SK-N-SH (cell line): ENCODE measurements around the gene NUTF2. TPM values are rescaled to one million over a fixed set of nuclear protein-coding genes. Genes with fewer than 3 reads are reported as not detected.
A peak's percentile ranks its signal among the peaks of the same experiment; 100 is the strongest.

Experiments
- CTCF ChIA-PET: fragments of 300-600, 350-600 bp; formaldehyde crosslinking; extraction: SDS; loops from one replicate; lab custom pipeline; 2021; lab: Yijun Ruan, JAX
- POLR2A ChIA-PET: fragments of 350-600 bp; sonication (Branson Sonifier 250); formaldehyde crosslinking; extraction: SDS; loops from one replicate; lab custom pipeline; 2020; ENCODE audit warnings: antibody characterized with exemption, inconsistent platforms; lab: Yijun Ruan, JAX
- DNase-seq: peaks from one replicate; pipeline ENCODE4 v3.0.0; 2012
- H2AFZ ChIP-seq: fragments of 200-600 bp; sonication (generic); 2 replicates; pipeline ENCODE4 v1.8.1; 2016; ENCODE audit warnings: antibody characterized with exemption, mild to moderate bottlenecking, low read depth
- H3F3A ChIP-seq: fragments of 200-600 bp; sonication (generic); replicated peaks from 2 replicates; pipeline ENCODE3; 2016; ENCODE audit warnings: antibody characterized with exemption, mild to moderate bottlenecking; ENCODE audit not compliant: insufficient read depth
- H3K27ac ChIP-seq, 2 experiments: fragments of 200-500 bp in 1 of 2; fragments of 200-600 bp in 1 of 2; sonication (Bioruptor generic) in 1 of 2; sonication (generic), shearing (Covaris generic) in 1 of 2; 2 replicates each; pipeline versions ENCODE4 v1.5.1 to v1.6.1; 2014 to 2016; ENCODE audit warnings: low read depth in 2 of 2, inconsistent platforms in 1 of 2, low read length in 1 of 2, mild to moderate bottlenecking in 1 of 2, mixed read lengths in 1 of 2
- H3K27me3 ChIP-seq: fragments of 200-600 bp; sonication (generic), shearing (Covaris generic); 2 replicates; pipeline ENCODE4 v1.6.1; 2016; ENCODE audit warnings: mixed run types; ENCODE audit not compliant: insufficient read depth
- H3K36me3 ChIP-seq, 2 experiments: fragments of 200-500 bp in 1 of 2; fragments of 200-600 bp in 1 of 2; sonication (Bioruptor generic) in 1 of 2; sonication (generic) in 1 of 2; replicated peaks in 1 of 2; 2 replicates each; pipeline versions ENCODE3 to v1.5.1; 2014 to 2016; ENCODE audit warnings: low read length in 1 of 2, mild to moderate bottlenecking in 1 of 2; ENCODE audit not compliant: insufficient read depth in 2 of 2, control insufficient read depth in 1 of 2
- H3K4me1 ChIP-seq, 2 experiments: fragments of 200-500 bp in 1 of 2; fragments of 200-600 bp in 1 of 2; sonication (Bioruptor generic) in 1 of 2; sonication (generic), shearing (Covaris generic) in 1 of 2; 2 replicates each; pipeline versions ENCODE4 v1.5.1 to v1.6.1; 2014 to 2016; ENCODE audit warnings: low read depth in 1 of 2, low read length in 1 of 2, mixed run types in 1 of 2; ENCODE audit not compliant: insufficient read depth in 2 of 2, control insufficient read depth in 1 of 2
- H3K4me2 ChIP-seq: fragments of 200-600 bp; sonication (generic), shearing (Covaris generic); 2 replicates; pipeline ENCODE4 v1.6.1; 2017; ENCODE audit warnings: mixed run types
- H3K4me3 ChIP-seq, 2 experiments: fragments of 200-500 bp in 1 of 2; fragments of 200-600 bp in 1 of 2; sonication (Bioruptor generic) in 1 of 2; sonication (generic), shearing (Covaris generic) in 1 of 2; 2 replicates each; pipeline versions ENCODE4 v1.5.1 to v1.8.1; 2014 to 2016; ENCODE audit warnings: low read depth in 2 of 2, inconsistent platforms in 1 of 2, low read length in 1 of 2, mild to moderate bottlenecking in 1 of 2, mixed read lengths in 1 of 2, moderate library complexity in 1 of 2
- H3K79me2 ChIP-seq: fragments of 200-600 bp; sonication (generic); 2 replicates; pipeline ENCODE4 v1.8.1; 2017; ENCODE audit warnings: mild to moderate bottlenecking; ENCODE audit not compliant: insufficient read depth
- H3K9ac ChIP-seq: fragments of 200-600 bp; sonication (generic); 2 replicates; pipeline ENCODE4 v1.6.1; 2017; ENCODE audit warnings: mixed run types
- H3K9me2 ChIP-seq: fragments of 200-600 bp; sonication (generic); 2 replicates; pipeline ENCODE4 v1.6.1; 2017; ENCODE audit warnings: mixed run types
- H3K9me3 ChIP-seq: fragments of 200-600 bp; sonication (generic); 2 replicates; pipeline ENCODE4 v1.6.1; 2017; ENCODE audit warnings: mixed run types, mild to moderate bottlenecking, moderate library complexity
- H4K20me1 ChIP-seq: fragments of 200-600 bp; sonication (generic); 2 replicates; pipeline ENCODE4 v1.6.1; 2017; ENCODE audit warnings: mild to moderate bottlenecking, mixed run types; ENCODE audit not compliant: insufficient read depth
- CHD2 ChIP-seq: fragments of 150-350 bp; IDR thresholded peaks from 2 replicates; pipeline ENCODE4 v1.6.1; 2018; ENCODE audit warnings: low read length; ENCODE audit not compliant: partially characterized antibody
- EP300 ChIP-seq, 2 experiments: IDR thresholded peaks; 2 replicates each; pipeline versions ENCODE4 v1.4.0 to v1.6.1; 2012; ENCODE audit warnings: borderline replicate concordance in 1 of 2, low read depth in 1 of 2, low read length in 1 of 2
- EZH2phosphoT487 ChIP-seq: fragments of 200-600 bp; sonication (generic); IDR thresholded peaks from 2 replicates; pipeline ENCODE4 v1.6.1; 2017; ENCODE audit warnings: low read depth, mixed run types, mild to moderate bottlenecking, antibody characterized with exemption, moderate library complexity, borderline replicate concordance
- FOXJ3 ChIP-seq: sonication (generic); formaldehyde crosslinking; IDR thresholded peaks from 2 replicates; pipeline ENCODE4 v1.5.1; 2020; ENCODE audit warnings: mild to moderate bottlenecking, missing genetic modification reagents
- FOXM1 ChIP-seq: IDR thresholded peaks from 2 replicates; pipeline ENCODE4 v1.4.0; 2012; ENCODE audit warnings: low read depth, mild to moderate bottlenecking
- JUND ChIP-seq: IDR thresholded peaks from 2 replicates; pipeline ENCODE4 v1.4.0; 2012
- MXI1 ChIP-seq: IDR thresholded peaks from 2 replicates; pipeline ENCODE4 v1.6.1; 2012; ENCODE audit warnings: mild to moderate bottlenecking, low read depth, low read length, improper control_type of control experiment
- NFIC ChIP-seq: IDR thresholded peaks from 2 replicates; pipeline ENCODE4 v1.4.0; 2012; ENCODE audit warnings: borderline replicate concordance
- POLR2AphosphoS5 ChIP-seq: IDR thresholded peaks from 2 replicates; pipeline ENCODE4 v1.6.1; 2012; ENCODE audit warnings: low read depth, low read length
- RAD21 ChIP-seq: IDR thresholded peaks from 2 replicates; pipeline ENCODE4 v1.6.1; 2012; ENCODE audit warnings: mild to moderate bottlenecking, low read length
- SIN3A ChIP-seq: IDR thresholded peaks from 2 replicates; pipeline ENCODE4 v1.6.1; 2012; ENCODE audit warnings: low read depth, mild to moderate bottlenecking, low read length, moderate library complexity, borderline replicate concordance
- SMC3 ChIP-seq: IDR thresholded peaks from 2 replicates; pipeline ENCODE4 v1.6.1; 2012; ENCODE audit warnings: low read depth, low read length, improper control_type of control experiment
- YY1 ChIP-seq: IDR thresholded peaks from 2 replicates; pipeline ENCODE4 v1.4.0; 2012; ENCODE audit warnings: low read depth, mild to moderate bottlenecking
- WGBS: methylation state at CpG from one replicate; pipeline ENCODE4 v1.1.6; 2017; ENCODE audit warnings: low lambda C conversion rate; 5-methylcytosine and 5-hydroxymethylcytosine counted together
- polyA plus RNA-seq, 3 experiments: library from polyadenylated mRNA; depleted of rRNA; stranded (reverse); fragments of >200 nt; gene quantifications; 2 replicates each; pipeline ENCODE4 v1.2.3, GENCODE V29; 2012
- TF ChIP-seq, protein P1 (sequence below): fragments of 200-600 bp; sonication (generic); IDR thresholded peaks from 2 replicates; pipeline ENCODE4 v1.6.1; 2017; ENCODE audit warnings: antibody characterized with exemption, mild to moderate bottlenecking, moderate library complexity
- TF ChIP-seq, protein P2 (sequence below): IDR thresholded peaks from 2 replicates; pipeline ENCODE4 v1.4.0; 2012; ENCODE audit warnings: low read depth, borderline replicate concordance

NUTF2 gene
- polyA plus RNA-seq, 1 of the 3 experiments (the other 2 are of a cell fraction): 449 TPM

- H3K9ac ChIP-seq: no peak overlapping the region
- peaks cover 7 to 13% of the 10 kb centered on the region in 2 experiments; a peak in 2 of 4 replicates for H3K4me1 ChIP-seq
- H3K4me3 ChIP-seq: no peak overlapping the region
- no peak overlapping the region for H3K27ac ChIP-seq
- H3K27me3 ChIP-seq: no peaks in the 10 kb centered on the region
- CTCF ChIA-PET: interaction anchor here (0.6 to 22.4 kb wide), 40 partner anchors 8 to 363 kb away, joined by 3 to 564 read pairs (median 5); partner anchors contain the start of genes CTRL, DDX28, DUS2 and EDC4
- H3K79me2 ChIP-seq: no peaks in the 10 kb centered on the region
- DNase-seq: peak; percentile 90
- H3K9me2 ChIP-seq: no peaks in the 10 kb centered on the region
- H3K9me3 ChIP-seq: no peaks in the 10 kb centered on the region
- no peak overlapping the region; the same call in 1 of the 2 replicates for H3K4me2 ChIP-seq
- POLR2A ChIA-PET: interaction anchor here (1.7 to 3.5 kb wide), 4 partner anchors 11 to 51 kb away, joined by 5 to 12 read pairs (median 6); partner anchors contain the start of gene EDC4
- peaks cover 9 to 60% of the 10 kb centered on the region in 2 experiments for H3K36me3 ChIP-seq
- H4K20me1 ChIP-seq: peaks cover 12% of the 10 kb centered on the region
- TF ChIP-seq, protein P1, sequence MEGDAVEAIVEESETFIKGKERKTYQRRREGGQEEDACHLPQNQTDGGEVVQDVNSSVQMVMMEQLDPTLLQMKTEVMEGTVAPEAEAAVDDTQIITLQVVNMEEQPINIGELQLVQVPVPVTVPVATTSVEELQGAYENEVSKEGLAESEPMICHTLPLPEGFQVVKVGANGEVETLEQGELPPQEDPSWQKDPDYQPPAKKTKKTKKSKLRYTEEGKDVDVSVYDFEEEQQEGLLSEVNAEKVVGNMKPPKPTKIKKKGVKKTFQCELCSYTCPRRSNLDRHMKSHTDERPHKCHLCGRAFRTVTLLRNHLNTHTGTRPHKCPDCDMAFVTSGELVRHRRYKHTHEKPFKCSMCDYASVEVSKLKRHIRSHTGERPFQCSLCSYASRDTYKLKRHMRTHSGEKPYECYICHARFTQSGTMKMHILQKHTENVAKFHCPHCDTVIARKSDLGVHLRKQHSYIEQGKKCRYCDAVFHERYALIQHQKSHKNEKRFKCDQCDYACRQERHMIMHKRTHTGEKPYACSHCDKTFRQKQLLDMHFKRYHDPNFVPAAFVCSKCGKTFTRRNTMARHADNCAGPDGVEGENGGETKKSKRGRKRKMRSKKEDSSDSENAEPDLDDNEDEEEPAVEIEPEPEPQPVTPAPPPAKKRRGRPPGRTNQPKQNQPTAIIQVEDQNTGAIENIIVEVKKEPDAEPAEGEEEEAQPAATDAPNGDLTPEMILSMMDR: peak; percentile 91
- TF ChIP-seq, protein P2, sequence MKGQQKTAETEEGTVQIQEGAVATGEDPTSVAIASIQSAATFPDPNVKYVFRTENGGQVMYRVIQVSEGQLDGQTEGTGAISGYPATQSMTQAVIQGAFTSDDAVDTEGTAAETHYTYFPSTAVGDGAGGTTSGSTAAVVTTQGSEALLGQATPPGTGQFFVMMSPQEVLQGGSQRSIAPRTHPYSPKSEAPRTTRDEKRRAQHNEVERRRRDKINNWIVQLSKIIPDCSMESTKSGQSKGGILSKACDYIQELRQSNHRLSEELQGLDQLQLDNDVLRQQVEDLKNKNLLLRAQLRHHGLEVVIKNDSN: no peak
- TF ChIP-seq RAD21: peak; percentile 71
- no peak for TF ChIP-seq NFIC
- peak; percentile 76 for TF ChIP-seq SMC3
- 17% methylated on average over 6 of the region's 11 CpGs for WGBS
- H3F3A ChIP-seq: peaks cover 14% of the 10 kb centered on the region
- H2AFZ ChIP-seq: no peak overlapping the region
Observed at GRCh38 chr16:67883872-67884261, 37.1 kb downstream of the NUTF2 start.

DNA sequence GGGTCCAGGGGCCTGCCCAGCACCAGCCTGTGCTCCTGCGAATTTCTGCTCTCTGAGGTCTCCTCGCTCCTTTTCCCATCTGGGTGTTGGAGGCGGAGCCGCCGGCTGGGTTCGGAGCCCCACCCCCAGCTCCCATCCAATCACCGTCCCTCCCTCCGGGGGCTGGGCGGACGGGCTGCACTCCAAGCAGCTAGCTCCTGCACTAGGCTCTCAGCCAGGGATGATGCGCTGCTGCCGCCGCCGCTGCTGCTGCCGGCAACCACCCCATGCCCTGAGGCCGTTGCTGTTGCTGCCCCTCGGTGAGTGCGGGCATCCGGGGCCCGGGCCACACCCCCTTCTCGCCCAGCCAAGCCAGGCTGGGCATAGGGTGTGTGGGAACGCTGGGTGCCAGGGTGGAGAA is 38.0 kb downstream of the NUTF2 start, which contains the start of gene NRN1L:
Gene NRN1L (plus strand): TSS at position 202 of the 400 bp plus-strand sequence. CDS start 19 bp downstream, at position 221.
- H3K9me3 ChIP-seq: no peaks in the 10 kb centered on the region
- H3K9ac ChIP-seq: no peak within 1 kb of the TSS
- DNase-seq: peak; percentile 99
- H3K27ac ChIP-seq: peak within 1 kb of the TSS in 1 of 2 experiments; percentile 27; a peak in 1 of 4 replicates
- H3K79me2 ChIP-seq: no peaks in the 10 kb centered on the region
- peaks cover 4 to 52% of the 10 kb centered on the region in 2 experiments for H3K36me3 ChIP-seq
- 19% methylated on average over 17 of the region's 22 CpGs for WGBS
- peaks cover 14% of the 10 kb centered on the region for H3F3A ChIP-seq
- ChIA-PET POLR2A (interaction anchor here (0.6 to 3.5 kb wide), 6 partner anchors 9 to 50 kb away, joined by 3 to 12 read pairs (median 6); partner anchors contain the start of gene EDC4), CTCF (interaction anchor here (1.0 to 22.4 kb wide), 20 partner anchors 9 to 364 kb away, joined by 3 to 564 read pairs (median 5); partner anchors contain the start of genes CTRL, DDX28, DUS2 and EDC4)
- no peak within 1 kb of the TSS for H2AFZ ChIP-seq
- H3K4me3 ChIP-seq: no peak within 1 kb of the TSS
- H3K4me1 ChIP-seq: peaks cover 7 to 13% of the 10 kb centered on the region in 2 experiments; a peak in 2 of 4 replicates
- H3K27me3 ChIP-seq: no peaks in the 10 kb centered on the region
- no peaks in the 10 kb centered on the region for H3K9me2 ChIP-seq
- peak within 1 kb of the TSS; percentile 59; the same call in 1 of the 2 replicates for H3K4me2 ChIP-seq
- H4K20me1 ChIP-seq: peaks cover 12% of the 10 kb centered on the region
- TF ChIP-seq, protein P1: no peak
- TF ChIP-seq FOXJ3 (CRISPR knock-in tag) (no peak), YY1 (no peak), MXI1 (peak; percentile 43), EP300 (IDR thresholded peaks at IDR 0.05; ENCODE audit: borderline replicate concordance in 1 of 2, low read depth in 1 of 2, low read length in 1 of 2) (0 out of 4 replicates have a peak, but pooled peaks of 1 of the 2 experiments have one; percentile 4), FOXM1 (no peak), JUND (no peak), SMC3 (no peak), SIN3A (peak; percentile 37; the same call in 1 of the 2 replicates), NFIC (peak; percentile 66), EZH2phosphoT487 (no peak), RAD21 (peak; percentile 14; the same call in 1 of the 2 replicates), CHD2 (no peak), POLR2AphosphoS5 (no peak)
